K562 (cell line): Measurements from ENCODE around the gene SERPINH1. TPM values are rescaled to one million over a fixed set of nuclear protein-coding genes. Genes with fewer than 3 reads are reported as not detected.

ENCODE experiments used
- HMG20A ChIP-seq: fragments of 450-650 bp; formaldehyde crosslinking; conservative IDR thresholded peaks from 2 replicates; pipeline ENCODE4 v1.4.0; 2020; ENCODE audit warnings: mild to moderate bottlenecking, mixed read lengths
- HMG20B ChIP-seq: fragments of 250-450 bp; sonication (Bioruptor Pico); IDR thresholded peaks from 2 replicates; pipeline ENCODE4 v1.5.0; 2021; ENCODE audit warnings: mild to moderate bottlenecking
- SNAPC5 ChIP-seq: fragments of 250-450 bp; sonication (Bioruptor Pico); IDR thresholded peaks from 2 replicates; pipeline ENCODE4 v1.8.0; 2021; ENCODE audit warnings: moderate library complexity, mild to moderate bottlenecking, inconsistent platforms
- SRF ChIP-seq, 2 experiments: fragments of 250-450, 450-650 bp in 1 of 2; sonication (Bioruptor Pico) in 1 of 2; sonication (generic) in 1 of 2; formaldehyde crosslinking; IDR thresholded peaks; 2 replicates each; pipeline versions ENCODE4 v1.5.0 to v1.5.1; 2020 to 2022; ENCODE audit warnings: mild to moderate bottlenecking in 1 of 2, missing genetic modification reagents in 1 of 2
- SRSF1 ChIP-seq: fragments of 200-400 bp; formaldehyde crosslinking; IDR thresholded peaks from 2 replicates; pipeline ENCODE4 v1.6.1; 2017; ENCODE audit warnings: mild to moderate bottlenecking, low read depth, low read length, moderate library complexity
- STAG1 ChIP-seq: sonication (generic); formaldehyde crosslinking; IDR thresholded peaks from 2 replicates; pipeline ENCODE4 v1.5.0; 2020; ENCODE audit warnings: missing genetic modification reagents, borderline replicate concordance
- ZMIZ1 ChIP-seq, 2 experiments: fragments of 150-350 bp in 1 of 2; IDR thresholded peaks; 2 replicates each; pipeline ENCODE4 v1.6.1; 2012 to 2016; ENCODE audit warnings: low read depth in 2 of 2, low read length in 2 of 2, mild to moderate bottlenecking in 1 of 2, moderate library complexity in 1 of 2
- ZNF431 ChIP-seq: sonication (generic); formaldehyde crosslinking; IDR thresholded peaks from 2 replicates; pipeline ENCODE4 v1.8.0; 2022; ENCODE audit warnings: mild to moderate bottlenecking, missing genetic modification reagents
- ZNF436 ChIP-seq: fragments of 250-450, 450-650 bp; sonication (Bioruptor Pico); formaldehyde crosslinking; IDR thresholded peaks from 2 replicates; pipeline ENCODE4 v1.7.0; 2020; ENCODE audit warnings: mild to moderate bottlenecking
- ZSCAN29 ChIP-seq: fragments of 450-650 bp; IDR thresholded peaks from 2 replicates; pipeline ENCODE4 v1.6.1; 2017
- polyA plus RNA-seq, 8 experiments: library from polyadenylated mRNA; depleted of rRNA in 4 of 8; stranded (reverse) in 5 of 8; unstranded in 3 of 8; fragments of >200 nt; fragmentation: Nextera tagmentation in 2 of 8; fragmentation: Illumina TruSeq in 1 of 8; extraction: Ambion mirVana in 2 of 8; extraction: Trizol in 1 of 8; gene quantifications; 2 replicates each; pipeline versions ENCODE4 v1.2.1 to v1.2.3, GENCODE V29; 2011 to 2014; ENCODE audit warnings: inconsistent platforms in 1 of 8, missing spikeins in 1 of 8
- total RNA-seq, 7 experiments: library from RNA; depleted of rRNA in 6 of 7; stranded (reverse); fragments of >200 nt in 6 of 7; fragmentation: Illumina TruSeq in 2 of 7; extraction: Trizol in 2 of 7; gene quantifications; 2 replicates each; pipeline versions ENCODE4 v1.2.1 to v1.2.3, GENCODE V29; 2011 to 2021; ENCODE audit warnings: low replicate concordance in 1 of 7
- TF ChIP-seq, protein P1 (sequence below), 2 experiments: fragments of 450-650 bp; IDR thresholded peaks; 2 replicates each; pipeline ENCODE4 v1.6.1; 2016; ENCODE audit warnings: mild to moderate bottlenecking in 2 of 2, borderline replicate concordance in 1 of 2, low read depth in 1 of 2, moderate library complexity in 1 of 2
- TF ChIP-seq, protein P2 (sequence below): fragments of 250-450 bp; sonication (Bioruptor Pico); IDR thresholded peaks from 2 replicates; pipeline ENCODE4 v1.5.0; 2020; ENCODE audit warnings: mild to moderate bottlenecking, borderline replicate concordance

SERPINH1 gene
- total and polyA plus RNA-seq, 9 of the 15 experiments (the other 6 are each of a cell fraction or from before 2014, with no cell fraction given) = 2.8 to 106 (median 67.9) TPM

GRCh38 chr11:75532200-75533048 lies 29.6 kb upstream of the SERPINH1 start (continued):
- TF ChIP-seq, protein P1, sequence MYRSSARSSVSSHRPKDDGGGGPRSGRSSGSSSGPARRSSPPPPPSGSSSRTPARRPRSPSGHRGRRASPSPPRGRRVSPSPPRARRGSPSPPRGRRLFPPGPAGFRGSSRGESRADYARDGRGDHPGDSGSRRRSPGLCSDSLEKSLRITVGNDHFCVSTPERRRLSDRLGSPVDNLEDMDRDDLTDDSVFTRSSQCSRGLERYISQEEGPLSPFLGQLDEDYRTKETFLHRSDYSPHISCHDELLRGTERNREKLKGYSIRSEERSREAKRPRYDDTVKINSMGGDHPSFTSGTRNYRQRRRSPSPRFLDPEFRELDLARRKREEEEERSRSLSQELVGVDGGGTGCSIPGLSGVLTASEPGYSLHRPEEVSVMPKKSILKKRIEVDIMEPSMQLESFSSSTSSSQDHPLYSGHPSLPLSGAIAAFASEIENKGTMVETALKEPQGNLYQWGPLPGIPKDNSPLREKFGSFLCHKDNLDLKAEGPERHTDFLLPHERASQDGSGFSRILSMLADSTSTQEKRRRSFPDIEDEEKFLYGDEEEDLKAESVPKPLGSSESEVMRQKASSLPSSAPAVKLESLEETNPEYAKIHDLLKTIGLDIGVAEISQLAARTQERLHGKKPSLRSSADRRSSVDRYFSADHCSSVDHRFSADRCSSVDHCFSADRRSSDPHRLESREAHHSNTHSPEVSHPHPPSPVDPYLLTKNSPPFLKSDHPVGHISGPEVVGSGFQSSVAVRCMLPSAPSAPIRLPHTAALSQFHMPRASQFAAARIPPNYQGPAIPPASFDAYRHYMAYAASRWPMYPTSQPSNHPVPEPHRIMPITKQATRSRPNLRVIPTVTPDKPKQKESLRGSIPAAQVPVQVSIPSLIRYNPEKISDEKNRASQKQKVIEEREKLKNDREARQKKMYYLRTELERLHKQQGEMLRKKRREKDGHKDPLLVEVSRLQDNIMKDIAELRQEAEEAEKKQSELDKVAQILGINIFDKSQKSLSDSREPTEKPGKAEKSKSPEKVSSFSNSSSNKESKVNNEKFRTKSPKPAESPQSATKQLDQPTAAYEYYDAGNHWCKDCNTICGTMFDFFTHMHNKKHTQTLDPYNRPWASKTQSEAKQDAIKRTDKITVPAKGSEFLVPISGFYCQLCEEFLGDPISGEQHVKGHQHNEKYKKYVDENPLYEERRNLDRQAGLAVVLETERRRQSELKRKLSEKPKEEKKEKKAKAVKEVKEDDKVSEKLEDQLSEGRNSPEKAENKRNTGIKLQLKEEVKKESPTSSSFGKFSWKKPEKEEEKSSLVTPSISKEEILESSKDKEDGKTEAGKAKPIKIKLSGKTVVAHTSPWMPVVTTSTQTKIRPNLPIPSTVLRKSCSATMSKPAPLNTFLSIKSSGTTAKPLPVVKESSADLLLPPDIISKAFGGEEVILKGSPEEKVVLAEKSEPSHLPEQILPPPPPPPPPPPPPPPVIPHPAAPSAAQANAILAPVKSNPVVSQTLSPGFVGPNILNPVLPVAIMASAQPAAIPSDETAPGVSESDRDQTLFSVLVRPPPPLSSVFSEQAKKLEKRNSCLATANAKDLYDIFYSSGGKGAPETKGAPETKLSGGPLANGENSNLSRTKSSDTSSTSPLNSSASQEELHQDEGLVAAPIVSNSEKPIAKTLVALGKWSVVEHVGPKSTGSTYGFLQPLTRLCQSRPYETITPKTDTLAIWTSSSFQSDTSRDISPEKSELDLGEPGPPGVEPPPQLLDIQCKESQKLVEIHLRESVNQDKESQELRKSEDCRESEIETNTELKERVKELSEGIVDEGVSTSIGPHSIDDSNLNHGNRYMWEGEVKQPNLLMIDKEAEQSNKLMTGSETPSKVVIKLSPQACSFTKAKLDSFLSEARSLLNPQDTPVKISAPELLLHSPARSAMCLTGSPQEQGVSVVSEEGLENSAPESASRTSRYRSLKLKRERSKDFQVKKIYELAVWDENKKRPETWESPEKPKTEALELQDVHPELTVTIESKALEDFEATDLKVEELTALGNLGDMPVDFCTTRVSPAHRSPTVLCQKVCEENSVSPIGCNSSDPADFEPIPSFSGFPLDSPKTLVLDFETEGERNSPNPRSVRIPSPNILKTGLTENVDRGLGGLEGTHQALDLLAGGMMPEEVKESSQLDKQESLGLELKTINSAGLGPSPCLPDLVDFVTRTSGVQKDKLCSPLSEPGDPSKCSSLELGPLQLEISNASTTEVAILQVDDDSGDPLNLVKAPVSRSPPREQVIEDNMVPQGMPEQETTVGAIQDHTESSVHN (IDR thresholded peaks at IDR 0.05; ENCODE audit: borderline replicate concordance in 1 of 2, low read depth in 1 of 2) = no peak
- TF ChIP-seq SRSF1 (no peak), SRF (CRISPR knock-in tag; IDR thresholded peaks at IDR 0.05) (no peak), ZNF431 (CRISPR knock-in tag) (no peak), HMG20B (CRISPR knock-in tag) (no peak), STAG1 (CRISPR knock-in tag) (peak; percentile 71; the same call in 1 of the 2 replicates), HMG20A (no peak), SNAPC5 (CRISPR knock-in tag) (no peak), ZSCAN29 (no peak), ZNF436 (CRISPR knock-in tag) (no peak), ZMIZ1 (IDR thresholded peaks at IDR 0.05; ENCODE audit: low read depth in 2 of 2, low read length in 2 of 2) (no peak)
- TF ChIP-seq, protein P2, sequence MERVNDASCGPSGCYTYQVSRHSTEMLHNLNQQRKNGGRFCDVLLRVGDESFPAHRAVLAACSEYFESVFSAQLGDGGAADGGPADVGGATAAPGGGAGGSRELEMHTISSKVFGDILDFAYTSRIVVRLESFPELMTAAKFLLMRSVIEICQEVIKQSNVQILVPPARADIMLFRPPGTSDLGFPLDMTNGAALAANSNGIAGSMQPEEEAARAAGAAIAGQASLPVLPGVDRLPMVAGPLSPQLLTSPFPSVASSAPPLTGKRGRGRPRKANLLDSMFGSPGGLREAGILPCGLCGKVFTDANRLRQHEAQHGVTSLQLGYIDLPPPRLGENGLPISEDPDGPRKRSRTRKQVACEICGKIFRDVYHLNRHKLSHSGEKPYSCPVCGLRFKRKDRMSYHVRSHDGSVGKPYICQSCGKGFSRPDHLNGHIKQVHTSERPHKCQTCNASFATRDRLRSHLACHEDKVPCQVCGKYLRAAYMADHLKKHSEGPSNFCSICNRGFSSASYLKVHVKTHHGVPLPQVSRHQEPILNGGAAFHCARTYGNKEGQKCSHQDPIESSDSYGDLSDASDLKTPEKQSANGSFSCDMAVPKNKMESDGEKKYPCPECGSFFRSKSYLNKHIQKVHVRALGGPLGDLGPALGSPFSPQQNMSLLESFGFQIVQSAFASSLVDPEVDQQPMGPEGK (CRISPR knock-in tag) = no peak
